HepG2 (cell line): Measurements from ENCODE around the gene SLC41A3. TPM values are rescaled to one million over a fixed set of nuclear protein-coding genes. Genes with fewer than 3 reads are reported as not detected.

Source experiments
- ATAC-seq: fragments of 200-7000 bp; cut with Tn5 transposase; 3 replicates; pipeline ENCODE4 v1.9.1; 2020; ENCODE audit warnings: mild to moderate bottlenecking, moderate library complexity
- BruUV-seq: library from RNA; stranded (reverse); fragments of 400-500 nt; replicated peaks from 2 replicates; lab custom pipeline; 2021; lab: Mats Ljungman, UMichigan
- CTCF ChIA-PET: fragments of 300-600 bp; formaldehyde crosslinking; extraction: SDS; loops from one replicate; lab custom pipeline; 2021; ENCODE audit warnings: low total read pairs, inconsistent platforms, low intra/inter-chr PET ratio; lab: Yijun Ruan, JAX
- POLR2A ChIA-PET: fragments of 350-600 bp; sonication (Branson Sonifier 250); formaldehyde crosslinking; loops from one replicate; lab custom pipeline; 2020; ENCODE audit warnings: antibody characterized with exemption, inconsistent platforms; lab: Yijun Ruan, JAX
- DNase-seq: peaks from one replicate; pipeline ENCODE4 v3.0.0-alpha.2; 2015; ENCODE audit warnings: low spot score
- FAIRE-seq: peaks from 3 replicates; lab custom pipeline; 2011; peaks lifted over from hg19 to GRCh38; lab: Jason Lieb, UNC
- H2AFZ ChIP-seq: one replicate; pipeline ENCODE4 v1.6.1; 2011; ENCODE audit warnings: low read length, inconsistent platforms
- H3K27ac ChIP-seq: fragments of 300-600 bp; 3 replicates; pipeline ENCODE4 v1.8.0; 2011; ENCODE audit warnings: mixed run types, mild to moderate bottlenecking, mixed read lengths, low read length, inconsistent platforms; ENCODE audit not compliant: insufficient read depth; ENCODE audit errors: extremely low read length
- H3K27me3 ChIP-seq, 2 experiments: fragments of 200-600 bp in 1 of 2; 2 replicates in 1 of 2; 3 replicates in 1 of 2; pipeline versions ENCODE4 v1.6.0 to v1.8.0; 2011; ENCODE audit warnings: low read length in 2 of 2, mild to moderate bottlenecking in 2 of 2, moderate library complexity in 2 of 2, inconsistent platforms in 1 of 2; ENCODE audit not compliant: insufficient read depth in 2 of 2, control insufficient read depth in 1 of 2
- H3K36me3 ChIP-seq, 2 experiments: fragments of 200-600 bp in 1 of 2; replicated peaks in 1 of 2; 2 replicates in 1 of 2; 3 replicates in 1 of 2; pipeline versions ENCODE4 v1.5.1 to v1.8.0; 2011; ENCODE audit warnings: low read length in 2 of 2, inconsistent platforms in 1 of 2; ENCODE audit not compliant: insufficient read depth in 2 of 2, control insufficient read depth in 1 of 2
- H3K4me1 ChIP-seq: 2 replicates; pipeline ENCODE4 v1.5.1; 2012; ENCODE audit warnings: low read length, inconsistent platforms; ENCODE audit not compliant: insufficient read depth
- H3K4me2 ChIP-seq: 2 replicates; pipeline ENCODE4 v1.6.0; 2011; ENCODE audit warnings: low read depth, low read length, inconsistent platforms
- H3K4me3 ChIP-seq, 3 experiments: fragments of 200-600 bp in 1 of 3; sonication (generic), shearing (Covaris generic) in 1 of 3; replicated peaks in 1 of 3; 2 replicates each; pipeline ENCODE4 v1.5.1; 2011 to 2016; ENCODE audit warnings: low read length in 3 of 3, inconsistent platforms in 2 of 3, low read depth in 2 of 3, mild to moderate bottlenecking in 2 of 3, control low read depth in 1 of 3, mixed read lengths in 1 of 3; ENCODE audit not compliant: insufficient read depth in 1 of 3
- H3K79me2 ChIP-seq: one replicate; pipeline ENCODE4 v1.6.1; 2011; ENCODE audit warnings: low read length, inconsistent platforms; ENCODE audit not compliant: insufficient read depth
- H3K9ac ChIP-seq: 2 replicates; pipeline ENCODE4 v1.6.0; 2011; ENCODE audit warnings: mild to moderate bottlenecking, low read depth, low read length, inconsistent platforms; ENCODE audit not compliant: insufficient read depth
- H3K9me3 ChIP-seq: 2 replicates; pipeline ENCODE4 v1.5.1; 2012; ENCODE audit warnings: mild to moderate bottlenecking, low read length
- H4K20me1 ChIP-seq: 2 replicates; pipeline ENCODE4 v1.6.0; 2011; ENCODE audit warnings: inconsistent platforms, mild to moderate bottlenecking, low read length, moderate library complexity; ENCODE audit not compliant: insufficient read depth
- CEBPG ChIP-seq: IDR thresholded peaks from 2 replicates; pipeline ENCODE4 v1.6.1; 2016
- NBN ChIP-seq: fragments of 450-650 bp; conservative IDR thresholded peaks from 2 replicates; pipeline ENCODE4 v1.6.1; 2017
- ZFY ChIP-seq: sonication (generic); formaldehyde crosslinking; IDR thresholded peaks from 2 replicates; pipeline ENCODE4 v1.4.0; 2020; ENCODE audit warnings: missing genetic modification reagents
- ZNF17 ChIP-seq: sonication (generic); formaldehyde crosslinking; IDR thresholded peaks from 2 replicates; pipeline ENCODE4 v1.5.0; 2020; ENCODE audit warnings: mild to moderate bottlenecking, missing genetic modification reagents
- ZNF367 ChIP-seq: sonication (generic); formaldehyde crosslinking; IDR thresholded peaks from 2 replicates; pipeline ENCODE4 v1.4.0; 2020; ENCODE audit warnings: missing genetic modification reagents, borderline replicate concordance
- ZSCAN9 ChIP-seq: IDR thresholded peaks from 2 replicates; pipeline ENCODE4 v1.6.1; 2016; ENCODE audit warnings: borderline replicate concordance
- WGBS: methylation state at CpG from one replicate; pipeline ENCODE4 v1.1.6; 2017; ENCODE audit warnings: low lambda C conversion rate; 5-methylcytosine and 5-hydroxymethylcytosine counted together
- in situ Hi-C: cut with HindIII; loops from 2 replicates; pipeline ENCODE4 v1.10.0; 2017; ENCODE audit warnings: low pct_unique_long_range_greater_than_20kb; ENCODE audit not compliant: extremely low pct_ligation_motif_present
- intact Hi-C: fragments of 100-400 bp; cut with micrococcal nuclease; formaldehyde crosslinking; loops from one replicate; pipeline ENCODE4 v1.10.0; 2022; ENCODE audit not compliant: unreplicated experiment
- polyA plus RNA-seq, 8 experiments: library from polyadenylated mRNA; depleted of rRNA in 3 of 8; stranded (reverse) in 7 of 8; unstranded in 1 of 8; fragments of >200 nt; fragmentation: Illumina TruSeq in 4 of 8; extraction: Trizol in 4 of 8; gene quantifications; 2 replicates each; pipeline versions ENCODE4 v1.2.1 to v1.2.3, GENCODE V29; 2011 to 2016; ENCODE audit warnings: low read depth in 4 of 8, missing spikeins in 1 of 8, mixed read lengths in 1 of 8; ENCODE audit not compliant: insufficient read depth in 1 of 8
- total RNA-seq, 5 experiments: library from RNA; depleted of rRNA; stranded (reverse); fragments of >200 nt; fragmentation: Illumina TruSeq; extraction: Trizol; gene quantifications; 2 replicates each; pipeline ENCODE4 v1.2.3, GENCODE V29; 2016; ENCODE audit warnings: low read depth in 1 of 5
- TF ChIP-seq, protein P1 (sequence below): sonication (generic); formaldehyde crosslinking; conservative IDR thresholded peaks from 2 replicates; pipeline ENCODE4 v1.4.0; 2020; ENCODE audit warnings: mild to moderate bottlenecking, missing genetic modification reagents, moderate library complexity
- TF ChIP-seq, protein P2 (sequence below): sonication (generic); formaldehyde crosslinking; IDR thresholded peaks from 2 replicates; pipeline ENCODE4 v1.4.0; 2020; ENCODE audit warnings: missing genetic modification reagents, mild to moderate bottlenecking, borderline replicate concordance
- TF ChIP-seq, protein P3 (sequence below): sonication (generic); formaldehyde crosslinking; IDR thresholded peaks from 2 replicates; pipeline ENCODE4 v1.9.0; 2021; ENCODE audit warnings: missing genetic modification reagents, borderline replicate concordance
- TF ChIP-seq, protein P4 (sequence below): sonication (generic); formaldehyde crosslinking; IDR thresholded peaks from 2 replicates; pipeline ENCODE4 v1.8.0; 2022; ENCODE audit warnings: missing genetic modification reagents, low read depth, mild to moderate bottlenecking, borderline replicate concordance
- TF ChIP-seq, protein P5 (sequence below): sonication (generic); formaldehyde crosslinking; IDR thresholded peaks from 2 replicates; pipeline ENCODE4 v1.5.0; 2020; ENCODE audit warnings: mild to moderate bottlenecking, missing genetic modification reagents, moderate library complexity

The SLC41A3 gene
- total and polyA plus RNA-seq, 2 of the 13 experiments (the other 11 are each of a cell fraction or from before 2014, with no cell fraction given) = 26.0 to 71.1 TPM

DNA sequence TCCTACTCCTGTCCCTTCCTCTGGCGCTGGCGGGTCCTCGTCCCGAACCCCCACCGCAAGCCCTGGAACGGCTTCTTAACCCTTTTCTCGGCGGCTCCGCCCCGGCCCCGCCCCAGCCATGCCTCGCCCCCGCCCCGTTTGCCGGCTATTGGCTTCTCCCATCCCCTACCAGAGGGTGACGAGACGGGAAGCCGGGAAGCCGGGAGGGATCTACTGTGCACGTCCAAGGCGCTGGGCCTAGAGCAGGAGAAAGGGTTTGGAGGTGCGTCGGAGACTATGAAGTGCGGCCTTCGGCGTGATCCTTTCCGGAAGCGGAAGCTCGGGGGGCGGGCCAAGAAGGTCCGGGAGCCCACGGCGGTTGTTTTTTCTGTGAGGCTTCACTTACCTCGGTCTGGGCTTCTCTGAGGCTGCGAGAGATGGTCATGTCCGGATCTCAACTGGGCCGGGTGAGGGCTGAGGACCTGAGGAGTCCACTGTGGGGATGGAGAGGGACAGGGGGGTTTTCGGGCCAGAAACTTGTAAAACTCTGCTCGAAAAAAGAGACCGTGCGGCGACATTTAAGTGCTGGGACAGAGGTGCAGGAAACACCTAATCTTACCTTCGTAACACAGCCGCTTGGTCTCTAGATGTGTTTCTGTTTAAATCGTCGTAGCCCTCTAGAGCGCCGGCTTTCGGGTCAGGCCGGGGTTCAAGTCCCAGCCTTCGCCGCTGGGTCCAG is 93.5 kb downstream of the SLC41A3 start:
- FAIRE-seq = no peak
- H3K27me3 ChIP-seq = no peaks in the 10 kb centered on the region; a peak in 1 of 5 replicates
- WGBS = 3% methylated on average over 37 of the region's 52 CpGs
- H3K79me2 ChIP-seq = no peaks in the 10 kb centered on the region
- in situ Hi-C loops = no loop called here
- BruUV-seq = no TSS peak
- intact Hi-C loops = loop anchor here (5.0 to 10.0 kb wide), 2 partner anchors 64 to 92 kb away; partner anchors contain the start of gene SLC41A3
- H3K4me2 ChIP-seq = peak overlapping the region; percentile 77
- CTCF ChIA-PET = no interaction called here
- POLR2A ChIA-PET = no interaction called here
- peak; percentile 61 for DNase-seq
- H3K36me3 ChIP-seq = no peaks in the 10 kb centered on the region
- peak overlapping the region; percentile 75 for H3K9ac ChIP-seq
- ATAC-seq = peak; percentile 99
- peaks cover 27% of the 10 kb centered on the region for H3K4me1 ChIP-seq
- no peaks in the 10 kb centered on the region for H4K20me1 ChIP-seq
- H3K9me3 ChIP-seq = no peaks in the 10 kb centered on the region
- H2AFZ ChIP-seq = peak overlapping the region; percentile 83
- H3K27ac ChIP-seq = peak overlapping the region; percentile 33
- H3K4me3 ChIP-seq = peak overlapping the region; percentile 59 to 79 (median 78)
- TF ChIP-seq, protein P1, sequence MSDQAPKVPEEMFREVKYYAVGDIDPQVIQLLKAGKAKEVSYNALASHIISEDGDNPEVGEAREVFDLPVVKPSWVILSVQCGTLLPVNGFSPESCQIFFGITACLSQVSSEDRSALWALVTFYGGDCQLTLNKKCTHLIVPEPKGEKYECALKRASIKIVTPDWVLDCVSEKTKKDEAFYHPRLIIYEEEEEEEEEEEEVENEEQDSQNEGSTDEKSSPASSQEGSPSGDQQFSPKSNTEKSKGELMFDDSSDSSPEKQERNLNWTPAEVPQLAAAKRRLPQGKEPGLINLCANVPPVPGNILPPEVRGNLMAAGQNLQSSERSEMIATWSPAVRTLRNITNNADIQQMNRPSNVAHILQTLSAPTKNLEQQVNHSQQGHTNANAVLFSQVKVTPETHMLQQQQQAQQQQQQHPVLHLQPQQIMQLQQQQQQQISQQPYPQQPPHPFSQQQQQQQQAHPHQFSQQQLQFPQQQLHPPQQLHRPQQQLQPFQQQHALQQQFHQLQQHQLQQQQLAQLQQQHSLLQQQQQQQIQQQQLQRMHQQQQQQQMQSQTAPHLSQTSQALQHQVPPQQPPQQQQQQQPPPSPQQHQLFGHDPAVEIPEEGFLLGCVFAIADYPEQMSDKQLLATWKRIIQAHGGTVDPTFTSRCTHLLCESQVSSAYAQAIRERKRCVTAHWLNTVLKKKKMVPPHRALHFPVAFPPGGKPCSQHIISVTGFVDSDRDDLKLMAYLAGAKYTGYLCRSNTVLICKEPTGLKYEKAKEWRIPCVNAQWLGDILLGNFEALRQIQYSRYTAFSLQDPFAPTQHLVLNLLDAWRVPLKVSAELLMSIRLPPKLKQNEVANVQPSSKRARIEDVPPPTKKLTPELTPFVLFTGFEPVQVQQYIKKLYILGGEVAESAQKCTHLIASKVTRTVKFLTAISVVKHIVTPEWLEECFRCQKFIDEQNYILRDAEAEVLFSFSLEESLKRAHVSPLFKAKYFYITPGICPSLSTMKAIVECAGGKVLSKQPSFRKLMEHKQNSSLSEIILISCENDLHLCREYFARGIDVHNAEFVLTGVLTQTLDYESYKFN (CRISPR knock-in tag) = no peak
- no peak for TF ChIP-seq ZNF17 (CRISPR knock-in tag)
- TF ChIP-seq, protein P2, sequence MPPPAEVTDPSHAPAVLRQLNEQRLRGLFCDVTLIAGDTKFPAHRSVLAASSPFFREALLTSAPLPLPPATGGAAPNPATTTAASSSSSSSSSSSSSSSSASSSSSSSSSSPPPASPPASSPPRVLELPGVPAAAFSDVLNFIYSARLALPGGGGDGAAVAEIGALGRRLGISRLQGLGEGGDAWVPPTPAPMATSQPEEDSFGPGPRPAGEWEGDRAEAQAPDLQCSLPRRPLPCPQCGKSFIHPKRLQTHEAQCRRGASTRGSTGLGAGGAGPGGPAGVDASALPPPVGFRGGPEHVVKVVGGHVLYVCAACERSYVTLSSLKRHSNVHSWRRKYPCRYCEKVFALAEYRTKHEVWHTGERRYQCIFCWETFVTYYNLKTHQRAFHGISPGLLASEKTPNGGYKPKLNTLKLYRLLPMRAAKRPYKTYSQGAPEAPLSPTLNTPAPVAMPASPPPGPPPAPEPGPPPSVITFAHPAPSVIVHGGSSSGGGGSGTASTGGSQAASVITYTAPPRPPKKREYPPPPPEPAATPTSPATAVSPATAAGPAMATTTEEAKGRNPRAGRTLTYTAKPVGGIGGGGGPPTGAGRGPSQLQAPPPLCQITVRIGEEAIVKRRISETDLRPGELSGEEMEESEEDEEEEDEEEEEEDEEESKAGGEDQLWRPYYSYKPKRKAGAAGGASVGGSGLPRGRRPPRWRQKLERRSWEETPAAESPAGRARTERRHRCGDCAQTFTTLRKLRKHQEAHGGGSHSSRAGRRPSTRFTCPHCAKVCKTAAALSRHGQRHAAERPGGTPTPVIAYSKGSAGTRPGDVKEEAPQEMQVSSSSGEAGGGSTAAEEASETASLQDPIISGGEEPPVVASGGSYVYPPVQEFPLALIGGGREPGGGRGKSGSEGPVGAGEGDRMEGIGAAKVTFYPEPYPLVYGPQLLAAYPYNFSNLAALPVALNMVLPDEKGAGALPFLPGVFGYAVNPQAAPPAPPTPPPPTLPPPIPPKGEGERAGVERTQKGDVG (CRISPR knock-in tag) = no peak
- TF ChIP-seq NBN = no peak
- TF ChIP-seq, protein P3, sequence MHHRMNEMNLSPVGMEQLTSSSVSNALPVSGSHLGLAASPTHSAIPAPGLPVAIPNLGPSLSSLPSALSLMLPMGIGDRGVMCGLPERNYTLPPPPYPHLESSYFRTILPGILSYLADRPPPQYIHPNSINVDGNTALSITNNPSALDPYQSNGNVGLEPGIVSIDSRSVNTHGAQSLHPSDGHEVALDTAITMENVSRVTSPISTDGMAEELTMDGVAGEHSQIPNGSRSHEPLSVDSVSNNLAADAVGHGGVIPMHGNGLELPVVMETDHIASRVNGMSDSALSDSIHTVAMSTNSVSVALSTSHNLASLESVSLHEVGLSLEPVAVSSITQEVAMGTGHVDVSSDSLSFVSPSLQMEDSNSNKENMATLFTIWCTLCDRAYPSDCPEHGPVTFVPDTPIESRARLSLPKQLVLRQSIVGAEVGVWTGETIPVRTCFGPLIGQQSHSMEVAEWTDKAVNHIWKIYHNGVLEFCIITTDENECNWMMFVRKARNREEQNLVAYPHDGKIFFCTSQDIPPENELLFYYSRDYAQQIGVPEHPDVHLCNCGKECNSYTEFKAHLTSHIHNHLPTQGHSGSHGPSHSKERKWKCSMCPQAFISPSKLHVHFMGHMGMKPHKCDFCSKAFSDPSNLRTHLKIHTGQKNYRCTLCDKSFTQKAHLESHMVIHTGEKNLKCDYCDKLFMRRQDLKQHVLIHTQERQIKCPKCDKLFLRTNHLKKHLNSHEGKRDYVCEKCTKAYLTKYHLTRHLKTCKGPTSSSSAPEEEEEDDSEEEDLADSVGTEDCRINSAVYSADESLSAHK = no peak
- TF ChIP-seq ZSCAN9 (CRISPR knock-in tag) = no peak
- TF ChIP-seq, protein P4, sequence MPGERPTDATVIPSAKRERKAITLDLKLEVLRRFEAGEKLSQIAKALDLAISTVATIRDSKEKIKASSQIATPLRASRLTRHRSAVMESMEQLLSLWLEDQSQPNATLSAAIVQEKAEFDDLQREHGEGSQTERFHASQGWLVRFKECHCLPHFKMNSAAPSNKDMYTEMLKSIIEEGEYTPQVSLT (CRISPR knock-in tag) = no peak
- TF ChIP-seq, protein P5, sequence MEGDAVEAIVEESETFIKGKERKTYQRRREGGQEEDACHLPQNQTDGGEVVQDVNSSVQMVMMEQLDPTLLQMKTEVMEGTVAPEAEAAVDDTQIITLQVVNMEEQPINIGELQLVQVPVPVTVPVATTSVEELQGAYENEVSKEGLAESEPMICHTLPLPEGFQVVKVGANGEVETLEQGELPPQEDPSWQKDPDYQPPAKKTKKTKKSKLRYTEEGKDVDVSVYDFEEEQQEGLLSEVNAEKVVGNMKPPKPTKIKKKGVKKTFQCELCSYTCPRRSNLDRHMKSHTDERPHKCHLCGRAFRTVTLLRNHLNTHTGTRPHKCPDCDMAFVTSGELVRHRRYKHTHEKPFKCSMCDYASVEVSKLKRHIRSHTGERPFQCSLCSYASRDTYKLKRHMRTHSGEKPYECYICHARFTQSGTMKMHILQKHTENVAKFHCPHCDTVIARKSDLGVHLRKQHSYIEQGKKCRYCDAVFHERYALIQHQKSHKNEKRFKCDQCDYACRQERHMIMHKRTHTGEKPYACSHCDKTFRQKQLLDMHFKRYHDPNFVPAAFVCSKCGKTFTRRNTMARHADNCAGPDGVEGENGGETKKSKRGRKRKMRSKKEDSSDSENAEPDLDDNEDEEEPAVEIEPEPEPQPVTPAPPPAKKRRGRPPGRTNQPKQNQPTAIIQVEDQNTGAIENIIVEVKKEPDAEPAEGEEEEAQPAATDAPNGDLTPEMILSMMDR (CRISPR knock-in tag) = no peak
- TF ChIP-seq ZFY (CRISPR knock-in tag) = peak; percentile 83
- TF ChIP-seq ZNF367 (CRISPR knock-in tag) = no peak
- TF ChIP-seq CEBPG (CRISPR knock-in tag) = no peak
